GM19468 (cell line): ENCODE measurements around the gene IL34.

Source experiments
- ATAC-seq: cut with Tn5 transposase; IDR thresholded peaks from one replicate; pipeline ENCODE4 v1.9.1; 2021; ENCODE audit warnings: mild to moderate bottlenecking, moderate library complexity, moderate number of reproducible peaks; ENCODE audit not compliant: unreplicated experiment; ENCODE audit errors: extremely low read depth

IL34 gene

GRCh38 chr16:70698901-70699300 is 52.5 kb downstream of the IL34 start:
- ATAC-seq = no peak

GRCh38 chr16:70699696-70700095 is 53.3 kb downstream of the IL34 start:
- ATAC-seq = no peak

- ATAC-seq = no peak
These were observed 54.0 kb downstream of the IL34 start for GRCh38 chr16:70700101-70701020.

- no peak for ATAC-seq
These were observed 54.7 kb downstream of the IL34 start for GRCh38 chr16:70701036-70701435.

- ATAC-seq = no peak
These were observed 55.2 kb downstream of the IL34 start for GRCh38 chr16:70701596-70701995.

- no peak for ATAC-seq
These were observed 55.6 kb downstream of the IL34 start for GRCh38 chr16:70701998-70702397.

GRCh38 chr16:70702624-70703023 is 56.3 kb downstream of the IL34 start:
- no peak for ATAC-seq

GRCh38 chr16:70703041-70703834 is 56.9 kb downstream of the IL34 start:
- no peak for ATAC-seq

- no peak for ATAC-seq
These were observed 57.5 kb downstream of the IL34 start for GRCh38 chr16:70703835-70704381.

- ATAC-seq = no peak
These were observed 58.2 kb downstream of the IL34 start for GRCh38 chr16:70704586-70704985.

GRCh38 chr16:70705056-70705455 is 58.7 kb downstream of the IL34 start:
- no peak for ATAC-seq

GRCh38 chr16:70706948-70707465 is 60.6 kb downstream of the IL34 start:
- ATAC-seq = no peak

GRCh38 chr16:70708366-70709246 is 62.2 kb downstream of the IL34 start:
- no peak for ATAC-seq

GRCh38 chr16:70709457-70709856 is 63.1 kb downstream of the IL34 start:
- no peak for ATAC-seq

GRCh38 chr16:70709942-70710341 is 63.6 kb downstream of the IL34 start:
- ATAC-seq = no peak
